GM12892 (cell line): ENCODE data around the gene PSMA8.
"Not testable (repeated sequence)": the region's sequence is repeated elsewhere in the genome, so short reads cannot be mapped to it uniquely, and the experiment has no call there.

Experiments used
- DNase-seq: peaks from one replicate; pipeline ENCODE4 v3.0.0; 2011; ENCODE audit not compliant: insufficient read length
- FAIRE-seq: peaks from 2 replicates; lab custom pipeline; 2011; peaks lifted over from hg19 to GRCh38; lab: Jason Lieb, UNC
- POLR2A ChIP-seq: IDR thresholded peaks from 2 replicates; pipeline ENCODE4 v1.6.1; 2011; ENCODE audit warnings: low read depth, low read length, control low read depth
- POLR2AphosphoS5 ChIP-seq: IDR thresholded peaks from 2 replicates; pipeline ENCODE4 v1.6.1; 2011; ENCODE audit warnings: low read depth, low read length, control low read depth
- TAF1 ChIP-seq: IDR thresholded peaks from 2 replicates; pipeline ENCODE4 v1.6.1; 2011; ENCODE audit warnings: low read depth, mild to moderate bottlenecking, control low read depth, low read length, borderline replicate concordance

PSMA8 gene

DNA sequence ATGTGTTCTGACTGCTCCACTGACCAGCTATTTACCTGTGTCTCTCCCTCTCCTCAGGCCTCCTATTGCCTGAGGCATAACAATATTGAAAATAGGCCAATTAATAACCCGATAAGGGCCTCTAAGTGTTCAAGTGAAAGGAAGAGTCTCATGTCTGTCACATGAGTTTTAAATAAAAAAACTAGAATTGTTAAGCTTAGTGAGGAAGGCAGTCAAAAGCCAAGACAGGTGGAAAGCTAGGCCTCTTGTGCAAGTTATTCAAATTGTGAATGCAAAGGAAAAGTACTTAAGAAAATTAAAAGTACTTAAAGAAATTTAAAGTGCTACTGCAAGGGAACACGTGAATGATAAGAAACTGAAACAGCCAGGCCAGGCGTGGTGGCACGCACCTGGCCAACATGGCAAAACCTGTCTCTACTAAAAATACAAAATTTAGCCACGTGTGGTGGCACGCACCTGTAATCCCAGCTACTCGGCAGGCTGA lies 47.7 kb downstream of the PSMA8 start:
- no peak for FAIRE-seq
- no peak for DNase-seq
- TF ChIP-seq TAF1 (no peak), POLR2AphosphoS5 (no peak), POLR2A (no peak)

DNA sequence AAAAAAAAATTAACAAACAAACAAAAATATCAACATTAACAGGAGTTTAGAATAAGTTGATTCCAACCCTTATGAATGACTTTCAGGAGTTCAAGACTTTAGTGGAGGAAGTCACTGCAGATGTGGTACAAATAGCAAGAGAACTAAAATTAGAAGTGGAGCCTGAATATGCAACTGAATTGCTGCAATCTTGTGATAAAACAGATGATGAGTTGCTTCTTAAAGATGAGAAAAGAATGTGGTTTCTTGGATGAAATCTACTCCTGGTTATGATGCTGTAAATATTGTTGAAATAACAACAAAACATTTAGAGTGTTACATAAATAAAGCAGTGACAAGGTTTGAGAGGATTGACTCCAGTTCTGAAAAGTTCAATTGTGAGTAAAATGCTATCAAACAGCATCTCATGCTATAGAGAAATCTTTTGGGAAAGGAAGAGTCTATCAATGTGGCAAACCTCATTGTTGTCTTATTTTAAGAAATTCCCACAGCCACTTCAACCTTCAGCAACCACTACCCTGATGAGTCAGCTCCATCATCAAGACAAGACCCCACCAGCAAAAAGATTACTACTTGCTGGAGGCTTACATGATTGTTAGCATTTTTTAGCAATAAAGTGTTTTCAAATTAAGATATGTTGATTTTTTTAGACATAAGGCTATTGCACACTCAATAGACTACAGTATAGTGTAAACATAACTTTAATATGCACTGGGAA lies 49.9 kb downstream of the PSMA8 start:
- DNase-seq (no peak), FAIRE-seq (no peak)
- TF ChIP-seq POLR2A (no peak), TAF1 (no peak), POLR2AphosphoS5 (no peak)

DNA sequence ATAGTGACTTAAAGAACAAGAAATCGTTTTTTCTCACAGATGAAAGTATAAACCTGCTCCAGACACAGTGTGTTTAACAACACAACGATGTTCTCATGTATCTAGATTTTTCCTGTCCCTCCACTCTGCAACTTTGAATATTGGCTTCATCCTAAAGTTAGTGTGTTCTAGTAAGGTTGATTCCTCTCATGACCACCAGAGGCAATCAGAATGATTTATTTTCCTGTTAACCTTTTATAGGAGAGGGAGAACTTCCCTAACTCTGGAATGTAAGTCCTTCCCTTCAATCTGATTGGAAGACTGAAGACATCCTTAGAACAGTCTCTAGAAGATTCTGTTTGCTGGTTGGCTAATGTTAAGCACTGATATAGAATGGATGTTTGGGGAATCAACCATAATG lies 51.6 kb downstream of the PSMA8 start:
- DNase-seq (no peak), FAIRE-seq (no peak)
- TF ChIP-seq POLR2A (no peak), TAF1 (no peak), POLR2AphosphoS5 (no peak)

DNA sequence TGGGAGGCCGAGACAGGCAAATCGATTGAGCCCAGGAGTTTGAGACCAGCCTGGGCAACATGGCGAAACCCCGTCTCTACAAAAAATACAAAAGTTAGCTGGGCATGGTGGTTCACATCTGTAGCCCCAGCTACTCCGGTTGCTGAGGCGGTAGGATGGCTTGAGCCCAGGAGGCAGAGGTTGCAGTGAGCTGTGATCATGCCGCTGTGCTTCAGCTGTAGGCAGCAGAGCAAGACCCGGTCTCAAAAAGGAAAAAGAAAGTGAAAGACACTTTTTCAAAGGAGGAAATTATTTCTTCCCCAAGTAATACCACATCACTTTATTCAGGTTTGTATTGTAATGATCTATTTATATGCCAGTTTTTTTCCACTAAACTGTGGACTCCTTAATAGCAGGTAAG lies 56.8 kb downstream of the PSMA8 start:
- no peak for TF ChIP-seq POLR2AphosphoS5
- no peak for TF ChIP-seq TAF1
- TF ChIP-seq POLR2A = no peak
- FAIRE-seq (peak; percentile 90), DNase-seq (no peak)

DNA sequence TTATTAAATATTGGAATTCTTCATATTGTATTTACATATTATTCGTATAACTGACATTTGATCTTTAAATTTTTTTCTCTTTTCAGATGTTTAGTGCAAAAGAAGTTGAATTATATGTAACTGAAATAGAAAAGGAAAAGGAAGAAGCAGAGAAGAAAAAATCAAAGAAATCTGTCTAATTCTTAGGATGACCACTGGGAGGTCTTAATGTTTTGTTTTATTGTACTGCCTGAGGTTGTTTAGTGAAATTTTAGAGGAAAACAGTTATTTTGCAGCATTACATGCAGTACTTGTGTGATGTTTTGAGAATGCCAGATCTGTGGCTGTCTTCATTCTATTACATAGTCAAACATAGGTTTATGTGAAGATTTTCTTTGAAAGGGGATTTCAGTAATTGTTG lies 58.6 kb downstream of the PSMA8 start:
- DNase-seq (no peak), FAIRE-seq (peak; percentile 60)
- TF ChIP-seq POLR2A (no peak), POLR2AphosphoS5 (no peak), TAF1 (no peak)

GRCh38 chr18:26196605-26197004 lies 62.9 kb downstream of the PSMA8 start:
- DNase-seq (no peak), FAIRE-seq (no peak)
- TF ChIP-seq TAF1 = no peak
- no peak for TF ChIP-seq POLR2AphosphoS5
- no peak for TF ChIP-seq POLR2A

DNA sequence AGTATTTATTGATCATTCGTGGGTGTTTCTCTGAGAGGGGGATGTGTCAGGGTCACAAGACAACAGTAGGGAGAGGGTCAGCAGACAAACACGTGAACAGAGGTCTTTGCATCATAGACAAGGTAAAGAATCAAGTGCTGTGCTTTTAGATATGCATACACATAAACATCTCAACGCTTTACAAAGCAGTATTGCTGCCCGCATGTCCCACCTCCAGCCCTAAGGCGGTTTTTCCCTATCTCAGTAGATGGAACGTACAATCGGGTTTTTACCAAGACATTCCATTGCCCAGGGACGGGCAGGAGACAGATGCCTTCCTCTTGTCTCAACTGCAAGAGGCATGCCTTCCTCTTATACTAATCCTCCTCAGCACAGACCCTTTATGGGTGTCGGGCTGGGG lies 68.3 kb downstream of the PSMA8 start:
- DNase-seq, FAIRE-seq: not testable (repeated sequence)

- FAIRE-seq = no peak
- TF ChIP-seq TAF1 (no peak), POLR2AphosphoS5 (no peak), POLR2A (no peak)
- DNase-seq = no peak
Measured at GRCh38 chr18:26205318-26205717, 71.6 kb downstream of the PSMA8 start.

DNA sequence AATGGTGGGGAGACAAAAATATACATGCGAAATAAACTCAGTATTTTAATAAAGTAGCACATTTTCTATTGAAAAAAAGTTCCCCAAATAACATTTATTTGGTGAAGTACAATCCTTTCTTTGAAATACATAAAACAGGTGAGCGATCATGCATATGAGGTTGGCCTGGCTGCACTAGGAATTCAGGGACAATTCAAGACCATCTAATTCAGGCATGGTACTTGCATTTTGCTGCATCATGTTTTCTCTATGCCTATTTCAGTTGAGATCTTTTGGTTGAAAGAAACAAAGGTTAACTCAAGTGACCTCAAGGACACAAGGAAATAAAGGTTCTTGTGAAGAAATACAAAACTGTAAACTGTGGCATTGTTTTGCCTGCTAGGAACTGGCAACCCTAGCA lies 72.8 kb downstream of the PSMA8 start:
- TF ChIP-seq TAF1 (no peak), POLR2AphosphoS5 (no peak), POLR2A (no peak)
- DNase-seq (no peak), FAIRE-seq (no peak)

DNA sequence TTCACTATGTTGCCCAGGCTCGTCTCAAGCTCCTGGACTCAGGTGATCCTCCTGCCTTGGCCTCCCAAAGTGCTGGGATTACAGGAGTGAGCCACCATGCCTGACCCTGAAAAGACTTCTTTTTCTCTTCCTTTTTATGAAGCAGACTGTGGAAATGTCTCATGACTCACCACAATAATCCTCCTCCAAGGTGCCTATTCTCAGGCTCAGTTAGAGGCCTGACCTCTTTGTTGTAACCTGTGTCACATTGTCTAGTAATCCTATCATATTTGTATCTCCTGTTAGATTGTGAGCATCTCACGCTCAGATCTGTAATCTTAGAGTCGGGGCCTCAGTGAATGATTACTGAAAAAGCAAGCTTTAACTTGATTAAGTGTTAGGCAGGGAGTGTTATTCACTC lies 74.3 kb downstream of the PSMA8 start:
- DNase-seq (no peak), FAIRE-seq (no peak)
- TF ChIP-seq TAF1 = no peak
- TF ChIP-seq POLR2A = no peak
- no peak for TF ChIP-seq POLR2AphosphoS5

GRCh38 chr18:26208977-26209376 lies 75.3 kb downstream of the PSMA8 start:
- TF ChIP-seq POLR2AphosphoS5 (no peak), TAF1 (no peak), POLR2A (no peak)
- DNase-seq = no peak
- FAIRE-seq = no peak

DNA sequence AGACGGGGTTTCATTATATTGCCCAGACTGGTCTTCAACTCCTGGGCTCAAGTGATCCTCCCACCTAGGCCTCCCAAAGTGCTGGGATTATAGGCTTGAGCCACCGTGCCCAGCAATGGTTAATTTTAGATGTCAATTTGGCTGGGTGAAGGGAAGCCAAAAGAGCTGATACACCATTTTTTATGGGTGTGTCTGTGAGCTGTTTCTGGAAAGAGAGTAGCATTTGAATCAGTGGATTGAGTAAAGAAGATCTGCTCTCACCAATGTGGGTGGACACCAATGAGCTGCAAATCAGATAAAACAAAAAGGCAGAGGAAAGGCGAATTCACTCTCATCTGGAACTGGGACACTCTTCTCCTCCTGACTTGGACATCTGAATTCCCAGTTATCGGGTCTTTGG lies 76.5 kb downstream of the PSMA8 start:
- FAIRE-seq = no peak
- no peak for DNase-seq
- no peak for TF ChIP-seq POLR2A
- no peak for TF ChIP-seq POLR2AphosphoS5
